ENCODE measurements around the gene SFMBT2. TPM values are rescaled to one million over a fixed set of nuclear protein-coding genes. Genes with fewer than 3 reads are reported as not detected.
"Not testable (repeated sequence)": the region's sequence is repeated elsewhere in the genome, so short reads cannot be mapped to it uniquely, and the experiment has no call there.

The SFMBT2 gene
- polyA plus RNA-seq, 1 experiment = 0.06 TPM

DNA sequence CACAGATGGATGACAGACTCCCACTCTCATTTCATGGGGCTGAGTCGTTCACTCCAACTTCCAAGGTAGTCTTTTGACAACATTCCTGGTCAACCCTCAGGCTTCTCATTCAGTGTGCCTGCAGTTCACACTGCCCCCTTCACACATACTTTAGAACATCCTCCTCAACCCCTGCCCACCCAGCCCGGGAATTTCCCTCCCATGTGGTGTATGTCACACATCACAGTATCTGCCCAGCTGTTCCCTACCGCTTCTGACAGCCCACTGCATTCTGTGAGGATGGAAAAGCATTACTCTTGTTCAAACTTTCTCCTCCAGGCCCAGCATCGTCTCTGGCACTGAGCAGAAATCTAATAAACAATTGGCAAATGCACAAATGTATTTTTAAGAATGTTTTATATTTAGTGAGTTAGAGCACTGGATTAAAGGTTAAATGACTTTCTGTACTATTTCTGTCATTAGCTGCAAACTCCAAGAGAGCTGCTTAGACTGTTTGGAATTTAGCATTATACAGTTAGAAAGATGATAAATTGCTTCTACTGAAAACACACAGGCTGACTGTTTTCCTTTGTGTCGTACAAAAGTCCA, 110.4 kb downstream of the SFMBT2 start:
- DNase-seq (ENCODE audit: low read depth) = no peak
- Histone ChIP-seq H3K36me3 (ENCODE audit: control insufficient read depth, insufficient read depth, low read length) (no peaks in the 10 kb centered on the region), H3K27me3 (ENCODE audit: control insufficient read depth, insufficient read depth, low read length) (no peaks in the 10 kb centered on the region), H3K4me3 (ENCODE audit: low read depth, low read length) (no peak overlapping the region)
- CTCF ChIA-PET = interaction anchor here (1.3 kb wide), 1 partner anchor 11 kb away, joined by 3 read pairs; no protein-coding TSS in a partner anchor
- POLR2A ChIA-PET = no interaction called here
- TF ChIP-seq, protein P1, sequence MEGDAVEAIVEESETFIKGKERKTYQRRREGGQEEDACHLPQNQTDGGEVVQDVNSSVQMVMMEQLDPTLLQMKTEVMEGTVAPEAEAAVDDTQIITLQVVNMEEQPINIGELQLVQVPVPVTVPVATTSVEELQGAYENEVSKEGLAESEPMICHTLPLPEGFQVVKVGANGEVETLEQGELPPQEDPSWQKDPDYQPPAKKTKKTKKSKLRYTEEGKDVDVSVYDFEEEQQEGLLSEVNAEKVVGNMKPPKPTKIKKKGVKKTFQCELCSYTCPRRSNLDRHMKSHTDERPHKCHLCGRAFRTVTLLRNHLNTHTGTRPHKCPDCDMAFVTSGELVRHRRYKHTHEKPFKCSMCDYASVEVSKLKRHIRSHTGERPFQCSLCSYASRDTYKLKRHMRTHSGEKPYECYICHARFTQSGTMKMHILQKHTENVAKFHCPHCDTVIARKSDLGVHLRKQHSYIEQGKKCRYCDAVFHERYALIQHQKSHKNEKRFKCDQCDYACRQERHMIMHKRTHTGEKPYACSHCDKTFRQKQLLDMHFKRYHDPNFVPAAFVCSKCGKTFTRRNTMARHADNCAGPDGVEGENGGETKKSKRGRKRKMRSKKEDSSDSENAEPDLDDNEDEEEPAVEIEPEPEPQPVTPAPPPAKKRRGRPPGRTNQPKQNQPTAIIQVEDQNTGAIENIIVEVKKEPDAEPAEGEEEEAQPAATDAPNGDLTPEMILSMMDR (IDR thresholded peaks at IDR 0.05; ENCODE audit: insufficient read depth, low read depth, low read length) = no peak

DNA sequence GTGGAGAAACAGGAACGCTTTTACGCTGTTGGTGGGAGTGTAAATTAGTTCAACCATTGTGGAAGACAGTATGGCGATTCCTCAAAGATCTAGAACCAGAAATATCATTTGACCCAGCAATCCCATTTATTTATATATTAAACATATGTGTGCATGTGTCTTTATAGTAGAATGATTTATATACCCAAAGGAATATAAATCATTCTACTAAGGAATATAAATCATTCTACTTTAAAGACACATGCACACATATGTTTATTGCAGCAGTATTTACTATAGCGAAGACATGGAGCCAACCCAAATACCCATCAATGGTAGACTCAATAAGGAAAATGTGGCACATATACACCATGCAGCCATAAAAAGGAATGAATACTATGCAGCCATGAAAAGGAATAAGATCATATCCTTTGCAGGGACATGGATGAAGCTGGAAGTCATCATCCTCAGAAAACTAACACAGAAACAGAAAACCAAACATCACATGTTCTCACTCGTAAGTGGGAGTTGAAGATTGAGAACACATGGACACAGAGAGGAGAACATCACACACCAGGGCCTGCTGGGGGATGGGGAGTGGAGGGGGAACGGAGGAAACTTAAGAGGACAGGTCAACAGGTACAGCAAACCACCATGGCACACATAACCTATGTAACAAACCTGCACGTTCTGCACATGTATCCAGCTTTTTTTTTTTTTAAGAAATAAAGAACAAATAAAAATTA, 111.1 kb downstream of the SFMBT2 start:
- CTCF ChIA-PET; DNase-seq (ENCODE audit: low read depth); H3K27me3 ChIP-seq (ENCODE audit: control insufficient read depth, insufficient read depth, low read length); H3K36me3 ChIP-seq (ENCODE audit: control insufficient read depth, insufficient read depth, low read length); POLR2A ChIA-PET; H3K4me3 ChIP-seq (ENCODE audit: low read depth, low read length): not testable (repeated sequence)

DNA sequence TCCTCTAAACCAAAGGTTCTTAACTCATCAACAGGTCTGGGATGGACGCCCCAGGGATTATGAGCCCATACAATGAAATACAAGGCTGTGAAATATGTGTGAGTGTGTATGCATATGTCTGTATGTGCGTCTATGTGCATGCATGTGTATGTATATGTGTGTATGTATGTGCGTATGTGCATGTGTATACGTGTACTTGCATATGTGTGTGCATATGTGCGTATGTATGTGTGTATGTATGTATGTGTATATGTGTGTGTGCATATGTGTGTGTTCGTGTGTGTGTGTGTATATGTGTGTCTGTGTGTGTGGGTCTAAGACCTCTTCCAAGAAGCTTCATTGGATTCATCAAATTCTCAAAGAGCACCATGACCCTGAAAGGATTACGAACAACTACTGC, 112.3 kb downstream of the SFMBT2 start:
- no peak for DNase-seq (ENCODE audit: low read depth)
- TF ChIP-seq, protein P1 (IDR thresholded peaks at IDR 0.05; ENCODE audit: insufficient read depth, low read depth, low read length) = no peak
- H3K27me3 ChIP-seq (ENCODE audit: control insufficient read depth, insufficient read depth, low read length) = no peaks in the 10 kb centered on the region
- H3K36me3 ChIP-seq (ENCODE audit: control insufficient read depth, insufficient read depth, low read length) = no peaks in the 10 kb centered on the region
- H3K4me3 ChIP-seq (ENCODE audit: low read depth, low read length) = no peak overlapping the region
- CTCF ChIA-PET = no interaction called here
- POLR2A ChIA-PET = no interaction called here

DNA sequence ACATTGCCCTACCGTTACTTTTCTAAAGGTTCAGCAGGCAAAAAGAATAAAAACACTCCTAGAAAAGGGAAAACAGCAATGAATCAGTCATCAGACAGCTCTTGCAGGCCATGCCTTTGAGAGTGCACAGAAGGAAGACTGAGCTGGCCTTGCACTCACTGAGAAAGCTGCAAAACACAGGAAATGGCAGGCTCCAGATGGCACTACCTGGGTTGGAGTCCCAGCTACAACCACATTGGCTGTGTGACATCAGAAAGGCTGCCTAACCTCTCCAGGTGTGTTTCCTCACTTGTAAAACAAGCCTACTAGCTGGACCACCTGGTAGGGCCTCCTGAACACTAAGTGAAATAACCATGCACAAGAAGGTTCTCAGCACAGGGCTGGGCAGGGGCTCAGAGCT, 113.7 kb downstream of the SFMBT2 start:
- TF ChIP-seq, protein P1 (IDR thresholded peaks at IDR 0.05; ENCODE audit: insufficient read depth, low read depth, low read length) = no peak
- CTCF ChIA-PET = interaction anchor here (0.9 kb wide), 1 partner anchor 10 kb away, joined by 5 read pairs; no protein-coding TSS in a partner anchor
- POLR2A ChIA-PET = no interaction called here
- no peak for DNase-seq (ENCODE audit: low read depth)
- Histone ChIP-seq H3K27me3 (ENCODE audit: control insufficient read depth, insufficient read depth, low read length) (no peaks in the 10 kb centered on the region), H3K36me3 (ENCODE audit: control insufficient read depth, insufficient read depth, low read length) (no peaks in the 10 kb centered on the region), H3K4me3 (ENCODE audit: low read depth, low read length) (no peak overlapping the region)

DNA sequence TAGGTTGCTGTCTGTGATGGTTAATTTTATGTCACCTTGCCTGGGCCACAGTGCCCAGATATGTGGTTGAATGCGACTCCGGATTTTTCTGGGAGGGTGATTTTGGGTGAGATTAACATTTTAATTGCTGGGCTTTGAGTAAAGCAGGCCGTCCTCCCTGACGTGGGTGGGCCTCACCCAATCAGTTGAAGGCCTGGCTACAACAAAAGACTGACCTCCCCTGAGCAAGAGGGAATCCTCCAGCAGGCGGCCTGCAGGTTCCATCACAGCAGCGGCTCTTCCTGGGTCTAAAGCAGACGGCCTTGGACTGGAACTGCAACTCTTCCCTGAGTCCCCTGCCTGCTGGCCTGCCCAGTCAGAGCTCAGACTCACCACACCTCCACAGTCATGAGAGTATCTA, 114.2 kb downstream of the SFMBT2 start:
- H3K4me3 ChIP-seq (ENCODE audit: low read depth, low read length) = no peak overlapping the region
- ChIA-PET POLR2A (no interaction called here), CTCF (interaction anchor here (0.9 kb wide), 1 partner anchor 11 kb away, joined by 5 read pairs; no protein-coding TSS in a partner anchor)
- no peaks in the 10 kb centered on the region for H3K27me3 ChIP-seq (ENCODE audit: control insufficient read depth, insufficient read depth, low read length)
- no peaks in the 10 kb centered on the region for H3K36me3 ChIP-seq (ENCODE audit: control insufficient read depth, insufficient read depth, low read length)
- no peak for DNase-seq (ENCODE audit: low read depth)
- TF ChIP-seq, protein P1 (IDR thresholded peaks at IDR 0.05; ENCODE audit: insufficient read depth, low read depth, low read length) = no peak
